ENCODE results near the gene RAB8A. TPM values are rescaled to one million over a fixed set of nuclear protein-coding genes. Genes with fewer than 3 reads are reported as not detected.
"Not testable (repeated sequence)": the region's sequence is repeated elsewhere in the genome, so short reads cannot be mapped to it uniquely, and the experiment has no call there.

The RAB8A gene
- total RNA-seq, 1 donor from 2014 or later = 82.0 TPM

DNA sequence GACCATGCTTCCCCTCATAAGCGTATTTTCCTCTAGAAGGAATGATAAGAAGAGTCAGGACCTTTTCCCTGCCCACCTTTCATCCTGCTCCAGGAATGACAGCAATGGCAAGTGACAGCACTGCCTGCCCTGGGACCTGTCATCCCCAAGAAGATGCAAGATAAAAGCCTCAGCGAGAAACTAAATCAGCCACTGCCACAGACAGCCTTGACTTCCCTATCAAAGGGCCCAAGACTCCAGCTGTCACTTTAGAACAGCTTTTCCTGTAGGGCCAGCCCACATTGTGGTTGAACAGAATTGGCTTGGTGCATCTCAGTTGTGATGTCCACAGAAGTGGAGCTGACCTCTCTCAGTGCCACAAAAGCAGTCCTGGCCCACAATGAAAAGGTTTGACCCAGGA lies 1.1 kb downstream of the RAB8A start:
- no peak for DNase-seq (ENCODE audit: low read depth)

DNA sequence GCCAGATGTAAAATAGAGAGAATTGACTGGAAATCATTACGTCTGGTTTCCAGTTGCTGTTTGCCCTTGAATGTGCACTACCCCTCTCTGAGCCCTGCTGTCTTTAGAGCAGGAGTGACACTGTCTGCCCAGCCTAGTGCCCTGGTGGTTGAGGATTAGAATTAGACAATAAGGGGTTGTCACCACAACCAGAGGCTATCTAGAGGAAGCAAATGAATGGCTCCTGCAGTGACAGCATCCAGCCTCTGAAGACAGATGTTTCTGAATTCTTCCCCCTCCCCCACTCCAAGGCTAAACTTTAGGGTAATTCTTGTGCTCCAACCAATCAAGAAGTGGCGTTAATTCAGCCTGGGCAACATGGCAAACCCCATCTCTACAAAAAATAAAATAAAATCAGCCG lies 2.0 kb downstream of the RAB8A start:
- DNase-seq (ENCODE audit: low read depth) = no peak

DNA sequence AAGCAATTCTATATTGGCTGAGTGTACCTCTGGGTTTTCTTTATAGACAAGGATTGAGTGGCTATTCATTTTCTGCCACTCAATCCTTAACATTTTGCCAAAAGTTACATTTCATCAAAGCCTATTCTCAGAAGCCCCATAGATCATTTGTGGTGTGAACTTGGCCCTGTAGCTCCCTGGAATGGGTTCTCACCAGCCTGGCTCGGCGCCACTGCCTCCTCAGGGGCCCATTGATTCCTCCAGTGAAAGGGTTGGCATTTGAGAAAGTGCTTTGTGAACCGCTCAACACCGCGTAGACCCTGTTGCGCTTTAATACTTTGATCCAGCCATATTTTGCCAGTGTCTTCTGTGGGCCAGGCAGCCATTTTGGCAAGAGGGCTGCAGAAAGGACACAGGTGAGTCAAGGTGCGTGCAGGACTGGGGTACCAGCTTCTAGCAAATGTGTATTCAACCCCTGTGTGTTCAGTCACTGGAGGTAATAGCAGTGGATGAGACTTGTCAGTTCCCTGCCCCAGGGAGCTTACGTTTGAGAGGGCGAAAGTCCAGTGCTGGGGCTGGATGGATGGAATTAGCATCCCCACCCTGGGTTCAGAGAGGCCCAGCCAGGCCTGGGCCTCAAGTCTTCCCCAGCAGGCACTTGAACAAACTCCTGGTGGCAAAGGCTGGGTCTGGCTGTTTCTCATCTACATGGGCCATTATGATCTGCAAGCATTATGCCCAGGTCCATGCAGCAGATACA lies 3.8 kb downstream of the RAB8A start:
- no peak for DNase-seq (ENCODE audit: low read depth)

DNA sequence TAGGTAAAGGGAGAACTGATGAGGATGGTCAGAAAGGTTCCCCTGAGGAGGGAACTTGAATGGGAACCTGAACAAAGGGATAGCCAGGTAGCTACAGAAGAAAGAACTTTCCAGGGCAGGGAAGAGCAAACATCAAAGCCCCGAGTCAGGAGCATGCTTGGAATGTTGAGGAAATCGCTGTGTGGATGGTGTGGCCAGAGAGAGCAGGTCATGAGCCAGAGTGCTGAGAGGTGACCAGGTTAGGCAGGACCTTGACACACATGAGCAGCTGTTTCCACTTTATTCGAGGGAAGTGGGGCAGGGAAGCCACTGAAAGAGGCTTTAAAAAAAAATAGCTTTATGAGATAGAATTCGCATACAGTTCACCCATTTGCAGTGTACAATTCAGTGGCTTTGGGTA lies 4.4 kb downstream of the RAB8A start:
- no peak for DNase-seq (ENCODE audit: low read depth)

DNA sequence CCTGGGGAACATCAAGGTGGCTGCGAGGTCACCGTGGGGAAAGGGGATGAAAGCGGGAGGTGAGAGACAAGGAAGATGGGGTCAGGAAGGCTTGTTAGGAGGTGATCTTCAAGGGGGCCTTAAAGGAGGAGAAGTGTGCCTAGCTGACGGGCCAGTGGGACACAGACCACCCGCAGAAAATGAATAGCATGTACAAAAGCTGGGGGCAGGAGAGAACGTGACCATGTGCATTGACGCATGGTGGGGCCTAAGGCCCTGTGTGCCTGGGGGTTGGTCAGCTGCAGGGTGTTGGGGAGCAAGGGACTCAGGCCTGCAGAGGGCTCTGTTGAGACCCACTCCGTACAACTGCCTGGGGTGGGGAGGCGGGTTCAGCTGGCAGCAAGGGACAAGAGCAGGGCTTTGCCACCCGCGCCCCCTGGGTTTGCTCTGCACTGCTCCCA lies 5.9 kb downstream of the RAB8A start:
- no peak for DNase-seq (ENCODE audit: low read depth)

DNA sequence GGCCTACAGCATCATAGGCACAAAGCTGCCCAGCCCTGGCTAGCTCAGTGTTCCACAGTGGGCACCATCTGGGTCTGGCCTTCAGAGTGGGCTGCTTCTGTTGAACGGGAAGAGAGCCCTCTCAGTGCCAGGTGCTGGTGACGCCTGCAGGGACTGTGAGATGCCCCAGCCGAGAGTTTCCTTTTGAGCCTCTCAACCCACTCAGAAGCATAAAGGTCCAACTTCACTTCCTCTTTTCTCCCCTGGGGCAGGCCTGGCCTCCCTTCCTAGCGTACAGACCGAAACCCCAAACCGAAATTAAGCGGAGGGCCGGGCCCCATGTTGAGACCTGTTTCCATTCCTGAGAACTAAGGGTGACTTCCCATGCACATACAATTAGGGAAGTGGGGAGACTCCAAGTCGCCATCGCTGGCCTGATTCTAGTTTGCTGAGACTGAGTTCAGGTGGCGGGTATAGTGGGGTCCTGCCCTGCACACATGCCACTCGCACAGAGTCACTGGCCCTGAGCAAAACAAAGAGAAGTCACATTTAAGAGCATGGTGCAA lies 6.9 kb downstream of the RAB8A start:
- DNase-seq (ENCODE audit: low read depth) = no peak

DNA sequence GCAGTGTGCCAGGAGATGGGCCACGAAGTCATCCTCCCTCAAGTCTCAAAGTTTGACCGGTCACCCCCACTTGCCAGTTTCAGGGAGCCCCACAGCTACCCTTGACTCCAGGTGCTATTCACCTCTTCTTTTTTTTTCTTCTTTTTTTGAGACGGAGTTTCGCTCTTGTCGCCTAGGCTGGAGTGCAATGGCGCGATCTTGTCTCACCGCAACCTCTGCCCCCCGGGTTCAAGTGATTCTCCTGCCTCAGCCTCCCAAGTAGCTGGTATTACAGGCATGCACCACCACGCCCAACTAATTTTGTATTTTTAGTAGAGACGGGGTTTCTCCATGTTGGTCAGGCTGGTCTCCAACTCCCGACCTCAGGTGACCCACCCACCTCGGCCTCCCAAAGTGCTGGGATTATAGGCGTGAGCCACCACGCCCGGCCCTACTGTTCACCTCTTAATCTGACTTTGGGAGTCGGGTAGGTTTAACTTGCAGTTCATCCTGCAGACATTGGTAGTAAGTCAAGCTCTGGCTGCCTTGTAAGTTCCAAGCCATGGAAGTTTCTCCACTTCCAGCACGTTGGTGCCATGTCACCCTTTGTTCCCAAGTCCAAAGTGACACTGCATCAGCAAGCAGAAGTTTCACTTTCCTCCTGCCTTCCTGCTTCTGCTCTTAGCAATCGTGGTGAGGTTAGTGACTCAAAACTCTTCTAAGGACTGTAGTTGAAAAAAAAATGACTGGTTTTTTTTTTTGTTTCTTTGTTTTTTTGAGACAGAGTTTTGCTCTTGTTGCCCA lies 7.6 kb downstream of the RAB8A start:
- DNase-seq (ENCODE audit: low read depth) = not testable (repeated sequence)

DNA sequence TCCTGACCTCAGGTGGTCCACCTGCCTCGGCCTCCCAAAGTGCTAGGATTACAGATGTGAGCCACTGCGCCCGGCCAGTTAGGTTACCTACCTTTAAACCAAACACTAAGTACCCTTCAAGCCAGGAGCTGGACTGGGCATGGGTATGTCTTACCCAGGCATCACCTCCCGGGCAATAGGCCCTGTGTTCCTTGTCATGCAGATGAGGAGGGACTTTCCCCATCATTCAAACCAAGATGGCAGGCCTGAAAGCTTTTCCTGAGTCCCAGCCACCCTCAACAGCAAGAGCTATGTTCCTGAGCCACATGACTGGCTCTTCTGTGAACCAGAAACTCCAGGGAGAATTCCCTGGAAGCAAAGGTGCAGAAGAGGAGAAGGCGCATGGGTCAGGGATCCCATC lies 9.5 kb downstream of the RAB8A start:
- no peak for DNase-seq (ENCODE audit: low read depth)

DNA sequence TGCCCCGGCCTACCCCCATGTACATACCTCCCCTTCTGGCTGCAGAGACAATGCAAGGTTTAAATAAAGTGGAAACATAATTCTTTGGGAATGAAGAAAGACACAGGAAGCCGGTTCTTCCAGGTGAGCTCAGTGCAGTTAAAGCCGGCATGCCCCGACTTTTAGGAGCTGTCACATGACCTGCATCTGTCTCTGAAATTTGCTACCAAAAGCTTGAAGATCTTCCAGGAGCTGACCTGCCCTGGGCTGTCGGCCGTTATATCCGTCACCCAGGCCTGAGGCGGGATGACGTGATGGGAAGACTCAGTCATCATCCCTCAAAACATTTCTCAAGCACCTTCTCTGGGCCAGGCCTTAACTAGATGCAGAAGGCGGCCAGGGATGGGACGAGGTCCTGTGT lies 10.3 kb downstream of the RAB8A start:
- DNase-seq (ENCODE audit: low read depth) = no peak

DNA sequence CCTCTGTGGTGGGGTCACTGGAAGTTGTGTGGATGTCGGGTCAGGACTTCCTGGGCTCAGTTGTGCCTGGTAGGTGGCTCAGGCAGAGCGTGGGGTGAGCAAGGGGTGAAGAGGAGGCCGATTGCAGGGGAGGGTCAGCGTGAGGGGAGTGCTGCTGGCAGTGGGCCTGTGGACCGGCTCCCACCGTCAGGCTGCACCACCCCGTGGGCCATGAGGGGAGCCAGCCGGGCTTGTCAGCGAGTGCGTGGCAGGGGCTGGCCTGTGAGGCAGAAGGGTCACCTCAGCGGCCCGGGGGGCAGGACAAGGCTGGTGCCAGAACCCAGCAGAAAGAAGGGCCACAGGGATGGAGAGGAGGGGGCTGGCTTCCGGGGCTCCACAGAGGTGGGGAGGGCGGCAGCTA lies 13.3 kb downstream of the RAB8A start:
- no peak for DNase-seq (ENCODE audit: low read depth)

DNA sequence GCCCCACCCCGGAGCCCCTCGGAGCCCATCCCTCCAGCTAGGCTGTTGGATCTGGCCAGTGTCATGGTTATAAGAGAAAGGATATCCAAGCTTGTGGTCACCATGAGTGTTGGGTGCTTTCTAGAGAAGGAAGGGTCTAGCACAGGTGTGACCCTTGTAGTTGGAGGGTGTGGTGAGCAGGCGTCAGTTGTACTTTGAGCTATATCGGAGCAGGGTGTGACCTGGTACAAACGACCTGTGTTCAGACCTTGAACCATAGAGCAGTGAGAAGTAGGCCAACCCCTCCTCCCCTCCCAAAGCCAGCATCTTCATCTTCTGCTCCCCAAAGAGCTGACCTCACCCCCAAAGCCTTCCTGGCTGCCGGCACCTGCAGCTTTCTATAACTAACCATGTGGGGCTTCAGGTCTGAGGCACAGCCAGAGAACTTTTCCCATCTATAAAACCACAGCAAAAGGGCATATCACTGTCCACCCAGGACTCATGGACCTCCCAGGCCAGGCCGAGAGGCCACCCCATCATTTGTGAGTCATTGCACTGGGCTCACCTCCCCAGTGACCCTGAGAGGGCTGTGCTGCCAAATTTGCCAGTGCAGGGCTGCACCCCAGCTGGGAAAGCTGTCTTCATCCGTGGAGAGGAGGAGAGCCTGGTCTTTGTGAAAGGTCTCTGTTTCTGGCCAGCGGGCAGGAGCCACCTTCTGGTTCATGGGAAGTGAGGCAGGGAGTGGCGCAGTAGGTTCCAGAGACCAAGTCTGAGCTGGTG lies 14.2 kb downstream of the RAB8A start:
- no peak for DNase-seq (ENCODE audit: low read depth)

DNA sequence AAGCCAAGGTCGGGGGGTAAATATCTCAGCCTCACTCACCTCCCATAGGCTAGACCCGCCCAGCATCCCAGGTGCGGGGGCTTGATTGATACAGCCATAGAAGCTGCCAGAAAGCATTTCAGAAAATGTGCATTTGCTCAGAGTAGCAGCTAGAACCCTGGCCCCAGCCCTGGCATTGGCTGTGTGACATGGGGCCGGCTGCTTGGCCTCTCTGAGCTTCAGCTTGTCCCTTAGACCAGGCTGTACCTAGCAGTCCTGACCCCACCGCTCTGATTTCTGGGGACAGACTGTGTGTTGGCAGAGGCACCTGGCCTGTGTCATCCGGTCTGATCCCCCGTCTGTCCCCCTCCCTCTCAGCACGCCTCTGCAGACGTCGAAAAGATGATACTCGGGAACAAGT lies 15.4 kb downstream of the RAB8A start:
- no peak for DNase-seq (ENCODE audit: low read depth)

DNA sequence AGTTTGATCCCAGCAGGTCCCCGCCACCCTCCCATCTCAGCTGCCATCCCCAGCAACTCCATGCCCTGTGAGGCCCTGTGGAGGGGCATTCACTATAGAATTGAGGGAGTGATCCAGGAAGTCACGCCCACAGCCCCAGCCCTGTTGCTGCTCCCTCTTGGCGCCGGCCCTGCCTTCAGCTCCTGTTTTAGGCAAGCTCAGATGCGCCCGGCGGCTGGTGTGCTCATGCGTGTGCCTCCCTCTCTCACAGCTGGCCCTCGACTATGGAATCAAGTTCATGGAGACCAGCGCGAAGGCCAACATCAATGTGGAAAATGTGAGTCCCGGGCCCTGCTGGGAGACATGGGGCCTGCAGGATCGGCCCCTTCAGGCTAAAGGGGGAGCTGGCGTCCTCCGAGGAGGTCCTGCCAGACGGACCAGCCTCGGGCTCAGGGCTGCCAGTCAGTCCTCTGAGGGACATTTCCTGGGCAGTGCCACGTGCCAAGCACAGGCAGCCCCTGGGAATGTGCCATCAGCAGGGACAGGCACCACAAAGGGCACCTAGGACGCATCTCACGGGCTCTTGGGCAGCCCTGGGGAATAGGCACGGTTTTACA lies 16.2 kb downstream of the RAB8A start:
- no peak for DNase-seq (ENCODE audit: low read depth)

DNA sequence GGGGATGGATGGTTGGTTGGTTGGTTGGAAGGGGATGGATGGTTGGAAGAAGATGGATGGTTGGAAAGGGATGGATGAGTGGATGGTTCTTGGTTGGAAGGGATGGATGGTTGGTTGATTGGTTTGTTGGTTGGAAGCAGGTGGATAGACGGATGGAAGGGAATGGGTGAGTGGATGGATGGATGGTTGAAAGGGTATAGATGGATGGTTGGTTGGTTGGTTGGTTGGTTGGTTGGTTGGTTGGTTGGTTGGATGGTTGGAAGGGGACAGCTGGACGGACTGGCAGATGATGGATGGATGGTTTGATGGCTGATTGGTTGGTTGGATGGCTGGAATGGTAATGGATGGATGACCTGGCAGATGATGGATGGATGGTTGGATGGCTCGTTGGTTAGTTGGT lies 20.0 kb downstream of the RAB8A start:
- no peak for DNase-seq (ENCODE audit: low read depth)

DNA sequence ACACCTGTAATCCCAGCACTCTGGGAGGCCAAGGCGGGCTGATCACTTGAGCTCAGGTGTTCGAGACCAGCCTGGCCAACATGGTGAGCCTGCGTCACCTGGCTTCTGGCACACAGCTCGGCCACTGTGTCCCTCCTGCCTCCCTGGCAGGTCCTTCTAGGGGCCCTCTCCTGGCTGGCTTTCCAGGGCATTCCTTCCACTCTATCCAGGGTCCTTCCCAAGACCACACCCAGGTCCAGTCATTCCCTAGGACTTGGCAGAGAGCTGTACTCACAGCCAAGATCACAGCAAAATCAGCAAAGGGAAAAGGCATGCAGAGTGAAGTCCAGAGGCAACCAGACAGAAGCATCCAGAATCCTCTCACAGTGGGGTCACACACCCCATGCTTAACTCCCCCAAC lies 22.1 kb downstream of the RAB8A start:
- DNase-seq (ENCODE audit: low read depth) = no peak

DNA sequence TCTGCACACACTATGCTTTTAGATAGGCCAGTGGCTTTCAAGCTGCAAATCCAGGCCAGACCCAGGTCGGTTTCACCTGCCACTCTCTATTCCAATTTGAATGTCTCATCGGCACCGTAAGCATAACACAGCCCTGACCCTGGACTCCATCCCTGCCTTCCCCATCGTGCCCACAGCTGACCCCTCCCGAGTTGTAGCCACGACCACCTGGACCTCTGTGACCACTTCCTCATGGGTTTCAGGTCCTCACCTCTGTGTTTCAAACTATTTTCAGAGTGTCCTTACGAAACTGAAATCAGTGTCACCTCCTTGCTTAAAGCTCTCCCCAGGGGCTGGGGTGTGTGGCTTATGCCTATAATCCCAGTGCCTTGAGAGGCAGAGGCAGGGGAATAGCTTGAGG lies 22.8 kb downstream of the RAB8A start:
- DNase-seq (ENCODE audit: low read depth) = no peak

DNA sequence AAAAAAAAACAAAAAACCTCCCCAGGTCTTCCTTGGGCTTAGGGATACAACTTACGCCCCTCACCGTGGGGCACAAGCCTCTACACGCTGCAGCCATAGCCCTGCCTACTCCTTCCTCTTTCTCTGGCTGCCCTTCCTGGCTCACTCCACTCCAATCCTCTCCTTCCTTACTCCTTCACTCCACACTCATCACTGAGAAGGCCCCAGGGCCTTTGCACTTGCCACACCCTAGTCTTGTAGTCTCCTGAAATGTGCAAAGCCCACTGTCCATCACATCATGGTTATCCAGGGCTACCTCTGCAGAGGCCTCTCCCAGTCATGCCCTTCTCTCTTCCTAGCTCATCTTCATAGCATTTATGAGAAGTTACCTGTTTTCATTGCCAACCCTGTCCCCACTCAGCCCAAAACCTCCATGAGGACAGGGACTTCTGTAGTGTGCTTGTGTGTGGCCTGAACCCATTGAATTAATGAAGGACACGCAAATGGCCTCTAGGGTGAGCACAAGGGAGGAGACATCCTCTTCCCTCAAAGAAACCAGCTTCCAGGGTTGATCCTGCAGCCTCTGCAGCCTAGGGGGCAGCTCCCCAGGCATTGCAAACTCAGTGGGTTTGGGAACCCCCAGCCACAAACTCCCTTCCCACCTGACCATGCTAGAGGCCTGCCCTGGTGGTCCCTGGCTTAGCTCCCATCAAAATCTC lies 23.9 kb downstream of the RAB8A start:
- no peak for DNase-seq (ENCODE audit: low read depth)

DNA sequence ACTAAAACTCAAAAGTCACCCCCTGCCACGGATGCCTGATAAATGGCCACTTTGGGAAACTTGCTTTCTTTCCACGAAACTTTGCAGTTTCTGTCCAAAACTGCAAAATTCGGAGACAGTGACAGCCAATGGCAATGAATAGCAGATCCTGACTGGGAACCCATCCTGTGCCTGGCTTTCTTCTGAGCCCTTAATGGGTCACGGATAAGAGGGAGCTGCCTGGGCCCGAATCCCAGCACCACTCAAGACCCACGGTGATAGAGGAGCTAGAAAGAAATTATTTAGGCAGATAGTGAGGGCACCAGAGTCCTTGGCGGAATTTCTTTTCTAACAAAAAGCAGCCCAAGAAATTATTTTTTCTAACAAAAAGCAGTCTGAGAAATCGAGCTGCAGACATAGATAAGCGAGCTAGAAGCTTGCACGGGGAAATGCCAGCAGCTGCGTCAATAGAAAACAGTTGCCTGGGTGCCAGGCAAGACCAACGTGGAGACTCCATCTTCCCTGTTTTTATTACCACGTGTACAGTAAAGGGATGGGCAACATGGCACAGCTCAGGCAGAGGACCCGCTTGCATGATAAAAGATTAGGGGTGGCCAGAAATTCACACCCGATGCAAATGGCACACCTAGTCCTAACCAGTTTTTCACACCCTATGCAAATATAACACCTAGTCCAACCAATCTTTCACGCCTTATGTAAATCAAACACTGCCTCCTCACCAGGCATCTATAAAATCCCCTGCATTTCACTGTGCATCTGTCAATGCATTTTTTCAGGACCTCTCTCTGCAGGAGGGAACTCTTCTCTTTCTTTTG lies 24.7 kb downstream of the RAB8A start:
- DNase-seq (ENCODE audit: low read depth) = no peak

DNA sequence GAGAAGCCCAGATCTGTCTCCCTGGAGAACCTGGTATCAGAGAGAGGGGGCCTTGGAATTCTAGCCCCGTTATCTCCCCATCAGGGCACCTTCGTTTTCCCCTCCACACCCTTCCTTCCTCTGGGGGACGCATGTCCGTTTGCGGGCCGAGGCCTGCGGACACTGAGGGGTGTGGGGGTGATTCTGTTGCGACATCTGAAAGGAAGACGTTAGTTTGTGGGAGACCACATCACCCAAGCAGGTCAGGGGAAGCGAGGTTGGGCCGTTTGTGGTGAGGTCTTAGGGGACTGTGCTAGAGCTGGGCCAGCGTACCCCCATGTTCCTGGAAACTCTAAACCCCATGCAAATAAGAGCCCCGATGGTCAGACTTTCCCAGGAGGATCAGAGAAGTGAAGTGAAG lies 28.1 kb downstream of the RAB8A start:
- DNase-seq (ENCODE audit: low read depth) = no peak

DNA sequence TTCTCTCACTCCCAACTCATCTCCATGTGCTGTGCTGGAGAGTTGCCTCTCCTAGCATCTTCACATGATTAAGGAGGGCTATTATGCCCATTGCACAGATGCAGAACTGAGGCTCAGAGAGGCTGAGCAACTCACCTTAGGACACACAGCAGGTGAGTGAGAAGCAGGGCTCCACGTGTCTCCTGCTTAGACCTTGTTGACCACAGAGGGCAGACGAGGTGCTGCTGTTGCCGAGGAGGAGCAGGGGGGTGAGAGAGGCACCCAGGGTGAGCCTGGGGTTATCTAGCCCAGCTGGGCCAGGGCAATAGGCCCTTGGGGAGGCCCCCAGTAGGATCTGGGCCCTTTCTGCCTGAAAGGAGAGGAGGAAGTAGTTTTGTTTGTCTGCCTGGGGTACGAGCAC lies 29.4 kb downstream of the RAB8A start:
- DNase-seq (ENCODE audit: low read depth) = no peak

Measured in renal cortical epithelial cell (primary cell).